GM19025 (cell line): Measurements from ENCODE around the gene EXT2.

ENCODE experiments used
- ATAC-seq: cut with Tn5 transposase; IDR thresholded peaks from one replicate; pipeline ENCODE4 v1.9.1; 2021; ENCODE audit warnings: mild to moderate bottlenecking, low read depth, moderate library complexity; ENCODE audit not compliant: unreplicated experiment

Gene EXT2

GRCh38 chr11:44128729-44129128 lies 33.3 kb downstream of the EXT2 start:
- ATAC-seq, result no peak

DNA sequence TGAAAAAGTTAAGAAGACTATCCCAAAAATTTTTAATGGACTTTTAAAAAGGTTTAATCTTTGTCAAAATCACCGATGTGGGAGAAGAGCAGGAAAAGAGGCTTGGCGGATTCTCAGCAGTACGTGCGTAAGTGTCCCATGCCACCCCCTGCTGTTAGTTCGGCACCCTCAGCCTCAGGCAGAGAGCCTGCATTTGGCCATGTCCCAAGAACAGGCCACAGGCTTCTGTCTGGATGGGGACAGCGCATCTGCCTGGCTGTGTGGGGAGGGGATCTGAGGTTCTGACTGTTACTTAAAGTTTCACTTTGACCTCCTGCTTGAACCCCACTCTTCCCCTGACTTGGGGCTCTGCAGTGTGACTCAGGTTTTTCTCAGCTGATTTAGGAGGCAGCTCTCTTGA lies 35.3 kb downstream of the EXT2 start:
- no peak for ATAC-seq

DNA sequence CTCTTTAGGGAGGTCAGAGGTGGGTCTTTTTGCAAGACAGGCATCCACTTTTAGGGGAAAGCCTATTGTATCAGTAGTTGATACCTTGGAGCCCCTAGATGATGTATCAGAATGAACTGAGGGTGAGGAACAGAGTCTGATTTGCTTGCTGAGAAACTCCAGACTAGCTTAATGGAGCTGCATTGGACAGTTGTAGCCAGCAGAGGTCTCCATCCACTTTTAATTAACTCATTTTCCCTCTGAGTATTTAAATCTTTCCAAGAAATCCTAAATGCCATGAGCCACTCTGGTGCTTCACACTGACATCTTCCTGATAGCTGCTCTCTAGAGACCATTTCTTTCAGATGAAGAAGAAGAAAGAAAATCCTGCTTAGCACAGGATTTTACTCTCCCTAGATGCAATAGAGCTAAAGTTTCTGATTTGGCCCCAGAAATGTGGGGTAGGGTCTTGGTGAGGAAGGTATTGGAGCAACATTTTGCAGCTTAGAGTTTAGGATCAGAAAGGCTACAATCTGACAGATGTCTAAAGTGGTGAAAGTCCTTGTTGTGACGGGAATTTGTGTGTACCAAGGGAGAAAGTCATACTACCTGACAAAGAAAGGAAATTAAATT lies 38.0 kb downstream of the EXT2 start:
- no peak for ATAC-seq

GRCh38 chr11:44134625-44135024 lies 39.1 kb downstream of the EXT2 start:
- ATAC-seq, result no peak

GRCh38 chr11:44136176-44136945 lies 40.9 kb downstream of the EXT2 start:
- ATAC-seq, result no peak

- no peak for ATAC-seq
Observed at GRCh38 chr11:44137057-44137456, 41.6 kb downstream of the EXT2 start.

GRCh38 chr11:44138286-44138685 lies 42.8 kb downstream of the EXT2 start:
- no peak for ATAC-seq

DNA sequence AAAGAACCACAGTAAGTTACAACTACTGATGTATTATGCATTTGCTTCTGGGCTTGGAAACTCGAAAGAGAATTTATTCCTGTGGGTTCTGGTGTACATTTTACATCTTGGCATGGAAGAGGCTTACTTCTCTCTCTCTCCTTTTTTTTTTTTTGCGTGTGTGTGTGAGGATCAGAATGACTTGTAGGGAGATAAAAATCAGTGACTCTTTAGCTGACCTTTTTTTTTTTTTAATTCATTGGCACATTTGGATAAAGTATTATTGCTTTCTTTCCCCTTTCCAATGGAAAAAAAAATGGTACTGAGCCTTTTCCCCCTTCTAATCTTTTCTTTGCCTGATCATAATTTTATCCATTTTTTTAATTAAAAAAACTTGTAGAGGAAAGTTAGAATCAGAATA lies 43.5 kb downstream of the EXT2 start:
- ATAC-seq, result no peak

- ATAC-seq, result no peak
Observed at GRCh38 chr11:44139565-44140330, 44.3 kb downstream of the EXT2 start.

DNA sequence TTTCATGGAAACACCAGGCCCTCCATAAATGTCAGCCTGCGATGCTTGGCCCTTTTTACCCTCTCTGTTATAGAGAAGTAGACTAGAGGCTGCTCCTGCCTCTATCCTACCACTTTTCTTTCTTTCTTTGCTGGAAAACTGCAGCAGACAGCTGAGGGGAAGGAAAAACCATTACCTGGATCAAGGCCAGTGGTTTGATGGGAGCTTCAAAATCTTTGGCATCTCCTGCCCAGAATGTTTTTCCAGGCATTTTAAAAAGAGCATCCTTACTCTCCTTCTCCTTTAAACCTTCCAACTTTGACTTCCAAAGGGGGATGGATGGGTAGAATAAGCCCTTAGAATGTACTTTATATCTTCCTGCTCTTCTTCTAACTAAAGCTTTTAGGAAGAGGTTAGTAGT lies 44.9 kb downstream of the EXT2 start:
- ATAC-seq, result no peak

DNA sequence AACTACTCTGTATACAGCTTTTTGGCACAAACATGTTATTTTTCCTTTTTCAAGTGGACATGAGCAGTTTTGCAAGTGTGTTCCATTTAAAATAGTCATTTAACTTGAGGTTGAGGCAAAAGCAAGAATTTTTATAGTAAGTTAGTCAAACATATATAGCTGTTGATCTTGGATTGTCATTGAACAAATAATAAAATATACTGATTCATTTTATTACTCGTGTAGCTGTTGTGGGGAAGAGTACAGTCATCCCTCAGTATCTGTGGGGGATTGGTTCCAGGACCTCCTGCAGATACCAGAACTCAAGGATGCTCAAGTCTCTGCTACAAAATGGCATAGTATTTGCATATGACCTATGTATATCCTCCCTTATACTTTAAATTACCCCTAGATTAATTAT lies 45.3 kb downstream of the EXT2 start:
- ATAC-seq, result no peak

DNA sequence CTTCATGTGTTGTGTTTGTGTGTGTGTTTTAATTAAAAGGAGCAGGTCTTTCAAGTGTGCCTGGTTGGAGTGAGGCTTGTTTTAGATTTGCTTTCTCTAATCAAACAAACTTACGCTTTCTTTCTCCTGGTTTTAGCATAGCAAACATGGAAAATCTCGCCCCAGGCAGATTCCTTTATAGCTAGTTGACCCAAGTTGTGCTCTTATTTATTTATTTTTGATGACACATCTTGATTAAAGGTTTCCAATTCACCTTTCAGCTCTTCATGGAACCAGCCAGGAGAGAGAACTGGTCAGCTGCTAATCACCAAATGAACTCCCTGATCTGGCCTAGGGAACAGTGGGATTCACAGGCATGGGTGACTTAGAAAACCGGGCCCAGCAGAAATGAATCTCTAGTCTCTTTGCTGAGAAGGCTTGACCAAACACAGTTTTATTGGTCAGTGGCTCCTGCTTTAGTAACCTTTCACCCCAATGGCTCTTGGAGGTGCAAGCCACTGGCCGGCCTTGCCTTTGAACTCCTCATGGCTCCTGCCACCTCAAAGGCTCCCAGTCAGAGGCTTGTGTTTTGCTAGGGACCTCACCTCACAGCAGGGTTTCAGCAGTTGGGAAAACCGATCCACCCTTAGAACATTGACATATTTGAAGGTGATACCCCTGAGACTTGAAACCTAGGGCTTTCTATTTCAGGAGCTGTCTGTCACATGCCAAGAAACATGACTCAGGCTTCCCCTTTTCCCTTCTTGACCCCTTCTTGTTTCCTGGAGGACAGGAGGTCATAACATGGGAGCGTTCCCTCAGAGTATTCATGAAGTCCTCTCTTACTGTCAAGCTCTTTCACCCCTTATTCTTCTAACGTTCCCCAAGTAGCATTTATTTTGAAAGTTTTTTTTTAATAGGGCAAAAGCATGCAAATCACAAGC lies 48.8 kb downstream of the EXT2 start:
- no peak for ATAC-seq

GRCh38 chr11:44145011-44145775 lies 49.7 kb downstream of the EXT2 start:
- no peak for ATAC-seq

DNA sequence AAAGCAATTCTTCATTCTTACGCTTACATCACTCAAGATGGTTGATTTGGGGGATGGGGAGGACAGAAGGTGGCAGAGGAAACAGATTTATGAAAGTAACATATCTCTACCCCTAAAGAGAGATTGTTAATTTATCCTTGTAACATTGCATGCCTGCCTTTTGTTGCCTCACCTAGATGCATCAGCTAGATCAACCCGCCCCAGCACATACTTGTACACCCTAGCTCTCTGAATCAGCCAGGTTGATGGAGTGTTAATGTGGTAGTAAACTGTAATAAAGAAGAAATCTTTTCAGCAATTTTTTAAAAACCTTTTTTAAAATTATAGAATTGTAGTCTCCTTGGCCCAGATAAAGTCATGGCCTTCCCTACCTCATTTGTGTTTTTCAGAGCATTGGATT lies 51.5 kb downstream of the EXT2 start:
- ATAC-seq, result no peak

DNA sequence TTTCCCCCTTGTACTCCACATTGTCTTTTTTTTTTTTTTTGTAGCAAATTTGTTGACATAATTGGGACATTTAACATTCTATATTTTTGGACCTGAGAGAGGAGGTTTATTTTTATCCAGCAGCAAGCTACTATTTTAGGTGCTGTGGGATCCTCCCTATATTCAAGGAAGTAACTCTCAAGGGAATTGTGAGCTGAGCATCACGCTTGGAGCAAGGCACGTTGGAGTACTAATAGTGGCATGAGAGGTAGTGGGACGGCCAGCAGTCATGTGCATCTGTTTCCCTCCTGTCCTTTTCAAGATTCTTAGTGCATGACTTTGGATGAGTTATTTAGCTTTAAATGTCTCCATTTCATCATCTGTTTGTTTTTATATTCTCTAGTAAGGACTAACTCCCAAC lies 52.3 kb downstream of the EXT2 start:
- no peak for ATAC-seq

GRCh38 chr11:44149651-44150050 lies 54.2 kb downstream of the EXT2 start:
- ATAC-seq, result no peak

DNA sequence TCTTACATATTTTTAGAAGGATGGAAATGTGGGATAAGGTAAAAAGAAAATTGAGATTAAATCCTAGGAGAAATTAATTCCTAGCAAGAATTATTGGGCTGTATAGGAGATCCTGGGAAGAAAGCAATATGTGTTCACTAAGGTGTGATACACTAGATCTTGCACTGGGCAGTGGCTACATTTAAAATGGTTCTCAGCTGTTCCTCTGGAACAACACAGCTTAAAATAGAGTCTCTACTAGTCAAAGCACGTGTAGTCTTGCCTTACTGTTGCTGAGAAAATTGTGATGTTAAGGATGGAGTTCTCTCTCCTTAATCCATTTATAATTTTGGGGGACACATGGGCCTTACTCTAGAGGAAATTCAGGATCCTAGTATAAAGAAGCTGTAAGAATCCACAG lies 54.9 kb downstream of the EXT2 start:
- ATAC-seq, result no peak

DNA sequence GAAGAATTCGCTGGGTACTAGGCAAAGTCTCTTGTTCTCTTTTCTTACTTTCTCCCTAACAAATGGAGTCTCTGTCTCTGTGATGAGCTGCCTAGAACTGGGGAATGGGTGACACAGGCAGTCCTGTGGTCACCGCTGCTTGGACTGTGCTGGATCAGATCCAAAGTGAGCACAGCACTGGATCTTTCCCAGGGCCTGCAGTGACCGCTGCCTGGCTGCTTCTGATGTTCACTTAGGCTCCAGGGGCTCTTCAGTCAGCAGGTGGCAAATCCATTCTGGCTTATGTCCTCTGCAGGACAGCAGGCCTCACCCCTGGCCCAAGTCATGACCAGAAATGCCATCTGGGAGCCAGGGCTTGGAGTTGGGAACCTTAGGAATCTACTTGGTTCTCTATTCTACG lies 61.5 kb downstream of the EXT2 start:
- no peak for ATAC-seq

DNA sequence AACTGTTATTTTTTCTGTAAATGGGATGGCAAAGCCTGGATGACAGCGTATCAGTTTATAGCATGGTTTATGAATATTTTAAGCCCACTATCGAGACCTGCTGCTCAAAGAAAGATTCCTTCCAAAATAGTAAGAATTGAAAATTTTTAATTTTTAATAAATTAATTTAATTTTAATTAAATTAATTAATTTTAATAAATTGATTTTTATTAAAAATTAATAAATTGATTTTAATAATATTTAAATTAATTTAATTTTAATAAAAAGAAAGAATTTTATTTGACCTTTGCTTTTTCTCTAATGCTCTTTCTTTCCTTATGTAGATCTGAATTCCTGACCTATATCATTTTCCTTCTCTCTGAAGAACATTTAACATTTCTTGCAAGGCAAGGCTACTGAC lies 62.9 kb downstream of the EXT2 start:
- ATAC-seq, result no peak
